ENCODE results near the gene STOML1.

Gene STOML1

DNA sequence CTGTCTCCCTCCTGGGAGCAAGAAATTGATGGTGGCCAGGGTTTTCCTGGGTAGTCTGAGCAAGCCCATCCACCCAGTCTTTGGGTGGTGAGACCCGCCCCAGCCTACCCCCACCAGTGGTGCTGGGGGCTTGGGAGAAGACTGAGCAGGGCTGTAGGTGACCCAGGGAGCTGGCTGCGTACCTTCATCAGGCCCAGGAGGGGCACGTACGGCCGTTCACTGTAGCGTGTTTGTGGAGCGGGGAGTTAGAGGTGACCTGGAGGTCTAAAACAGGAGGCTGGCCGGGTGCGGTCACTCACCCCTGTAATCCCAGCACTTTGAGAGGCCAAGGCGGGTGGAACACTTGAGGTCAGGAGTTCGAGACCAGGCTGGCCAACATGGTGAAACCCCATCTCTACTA lies 54.4 kb downstream of the STOML1 start:
- no peak overlapping the region for H3K9ac ChIP-seq (ENCODE audit: low read depth, low read length, poor library complexity, severe bottlenecking)
- H3K36me3 ChIP-seq (ENCODE audit: insufficient read depth, low read length), result no peaks in the 10 kb centered on the region
- H3K79me2 ChIP-seq (ENCODE audit: insufficient read depth, low read length), result no peaks in the 10 kb centered on the region
- H2AFZ ChIP-seq (ENCODE audit: low read length), result no peak overlapping the region
- no peaks in the 10 kb centered on the region for H4K20me1 ChIP-seq (ENCODE audit: insufficient read depth, low read length, poor library complexity, severe bottlenecking)
- H3K4me1 ChIP-seq (ENCODE audit: insufficient read depth, low read length, poor library complexity, severe bottlenecking), result peaks cover 71% of the 10 kb centered on the region
- H3K4me2 ChIP-seq (ENCODE audit: low read depth, low read length, poor library complexity, severe bottlenecking), result no peak overlapping the region
- TF ChIP-seq, protein P1, sequence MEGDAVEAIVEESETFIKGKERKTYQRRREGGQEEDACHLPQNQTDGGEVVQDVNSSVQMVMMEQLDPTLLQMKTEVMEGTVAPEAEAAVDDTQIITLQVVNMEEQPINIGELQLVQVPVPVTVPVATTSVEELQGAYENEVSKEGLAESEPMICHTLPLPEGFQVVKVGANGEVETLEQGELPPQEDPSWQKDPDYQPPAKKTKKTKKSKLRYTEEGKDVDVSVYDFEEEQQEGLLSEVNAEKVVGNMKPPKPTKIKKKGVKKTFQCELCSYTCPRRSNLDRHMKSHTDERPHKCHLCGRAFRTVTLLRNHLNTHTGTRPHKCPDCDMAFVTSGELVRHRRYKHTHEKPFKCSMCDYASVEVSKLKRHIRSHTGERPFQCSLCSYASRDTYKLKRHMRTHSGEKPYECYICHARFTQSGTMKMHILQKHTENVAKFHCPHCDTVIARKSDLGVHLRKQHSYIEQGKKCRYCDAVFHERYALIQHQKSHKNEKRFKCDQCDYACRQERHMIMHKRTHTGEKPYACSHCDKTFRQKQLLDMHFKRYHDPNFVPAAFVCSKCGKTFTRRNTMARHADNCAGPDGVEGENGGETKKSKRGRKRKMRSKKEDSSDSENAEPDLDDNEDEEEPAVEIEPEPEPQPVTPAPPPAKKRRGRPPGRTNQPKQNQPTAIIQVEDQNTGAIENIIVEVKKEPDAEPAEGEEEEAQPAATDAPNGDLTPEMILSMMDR (conservative IDR thresholded peaks at IDR 0.05; ENCODE audit: low read length), result no peak
- no peak for TF ChIP-seq EZH2phosphoT487 (IDR thresholded peaks at IDR 0.05; ENCODE audit: borderline replicate concordance)
- H3K9me2 ChIP-seq (replicated peaks; ENCODE audit: low read depth, low read length), result no peaks in the 10 kb centered on the region
- no peak overlapping the region for H3K4me3 ChIP-seq (ENCODE audit: low read length, poor library complexity, severe bottlenecking)
- H3F3A ChIP-seq (ENCODE audit: low read depth), result peaks cover 5% of the 10 kb centered on the region; the same call in 1 of the 2 replicates
- no peaks in the 10 kb centered on the region for H3K27me3 ChIP-seq (ENCODE audit: insufficient read depth, low read length, poor library complexity, severe bottlenecking)
- no peaks in the 10 kb centered on the region for H3K9me3 ChIP-seq (ENCODE audit: insufficient read depth, low read depth, low read length)

DNA sequence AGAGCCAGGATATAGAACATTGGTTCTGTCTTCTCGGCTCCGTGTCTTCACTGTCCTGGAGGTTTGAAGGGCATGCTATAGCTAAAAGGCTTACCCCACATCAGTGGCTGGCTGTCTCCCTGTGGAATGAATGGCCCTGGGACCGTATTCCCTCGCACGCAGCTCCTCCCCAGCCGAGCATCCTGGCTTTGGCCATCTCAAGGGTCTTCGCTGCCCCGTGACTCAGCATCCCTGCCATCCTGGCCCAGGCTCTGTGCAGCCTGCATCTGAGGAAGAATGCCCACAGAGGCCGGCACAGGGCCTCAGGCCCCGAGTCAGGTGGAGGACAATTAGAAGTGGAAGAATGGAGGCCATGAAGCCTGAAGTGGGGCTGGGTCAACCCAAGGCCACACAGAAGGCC lies 54.8 kb downstream of the STOML1 start:
- Histone ChIP-seq H3K9me2 (replicated peaks; ENCODE audit: low read depth, low read length) (no peaks in the 10 kb centered on the region), H3K79me2 (ENCODE audit: insufficient read depth, low read length) (no peaks in the 10 kb centered on the region), H3K36me3 (ENCODE audit: insufficient read depth, low read length) (no peaks in the 10 kb centered on the region), H3K9me3 (ENCODE audit: insufficient read depth, low read depth, low read length) (no peaks in the 10 kb centered on the region), H3K27me3 (ENCODE audit: insufficient read depth, low read length, poor library complexity, severe bottlenecking) (no peaks in the 10 kb centered on the region), H3K4me2 (ENCODE audit: low read depth, low read length, poor library complexity, severe bottlenecking) (no peak overlapping the region), H4K20me1 (ENCODE audit: insufficient read depth, low read length, poor library complexity, severe bottlenecking) (no peaks in the 10 kb centered on the region), H3F3A (ENCODE audit: low read depth) (peaks cover 5% of the 10 kb centered on the region; the same call in 1 of the 2 replicates), H3K4me3 (ENCODE audit: low read length, poor library complexity, severe bottlenecking) (no peak overlapping the region), H3K9ac (ENCODE audit: low read depth, low read length, poor library complexity, severe bottlenecking) (no peak overlapping the region), H3K4me1 (ENCODE audit: insufficient read depth, low read length, poor library complexity, severe bottlenecking) (peaks cover 71% of the 10 kb centered on the region), H2AFZ (ENCODE audit: low read length) (no peak overlapping the region)
- TF ChIP-seq, protein P1 (conservative IDR thresholded peaks at IDR 0.05; ENCODE audit: low read length), result no peak
- no peak for TF ChIP-seq EZH2phosphoT487 (IDR thresholded peaks at IDR 0.05; ENCODE audit: borderline replicate concordance)

DNA sequence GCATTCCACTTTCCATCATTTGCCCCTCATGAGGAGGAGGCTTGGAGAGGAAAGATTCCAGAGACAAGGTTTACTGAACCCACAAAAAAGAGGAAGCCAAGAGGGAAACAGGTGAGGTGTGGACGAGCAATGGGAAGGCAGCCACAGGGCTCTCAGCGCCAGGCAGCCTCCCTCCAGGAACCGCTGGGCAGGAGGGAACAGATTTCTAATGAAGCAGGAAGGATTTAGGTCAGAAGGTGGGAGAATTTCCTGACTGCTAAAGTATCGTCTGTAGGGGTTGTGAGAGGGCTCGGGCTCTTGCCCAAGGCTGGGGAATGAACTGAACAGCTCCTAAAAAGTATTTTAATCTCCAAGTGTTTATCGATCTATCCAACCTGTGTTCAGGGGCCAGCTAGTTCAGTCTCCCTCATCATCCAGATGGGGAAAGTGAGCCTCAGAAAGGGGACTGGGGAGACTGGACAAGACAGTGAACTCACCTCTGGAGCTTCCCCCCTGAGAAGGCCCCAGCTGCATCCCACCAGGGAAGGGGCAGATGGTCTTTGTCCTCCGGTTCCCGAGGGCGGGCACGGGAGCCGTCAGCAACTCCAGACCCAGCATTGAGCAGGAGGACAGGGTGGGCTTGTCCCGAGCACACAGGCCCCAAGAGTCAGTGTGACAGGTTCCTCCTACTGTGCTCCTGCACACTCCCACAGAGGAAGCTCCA lies 55.4 kb downstream of the STOML1 start:
- Histone ChIP-seq H3K4me3 (ENCODE audit: low read length, poor library complexity, severe bottlenecking) (no peak overlapping the region), H3F3A (ENCODE audit: low read depth) (peaks cover 5% of the 10 kb centered on the region; the same call in 1 of the 2 replicates)

More for the DNA sequence above, 55.4 kb downstream of the STOML1 start:
- Histone ChIP-seq H3K27me3 (ENCODE audit: insufficient read depth, low read length, poor library complexity, severe bottlenecking) (no peaks in the 10 kb centered on the region), H3K36me3 (ENCODE audit: insufficient read depth, low read length) (no peaks in the 10 kb centered on the region), H2AFZ (ENCODE audit: low read length) (no peak overlapping the region), H3K4me1 (ENCODE audit: insufficient read depth, low read length, poor library complexity, severe bottlenecking) (peaks cover 71% of the 10 kb centered on the region), H3K79me2 (ENCODE audit: insufficient read depth, low read length) (no peaks in the 10 kb centered on the region), H3K4me2 (ENCODE audit: low read depth, low read length, poor library complexity, severe bottlenecking) (peak overlapping the region; percentile 59), H3K9ac (ENCODE audit: low read depth, low read length, poor library complexity, severe bottlenecking) (peak overlapping the region; percentile 44), H4K20me1 (ENCODE audit: insufficient read depth, low read length, poor library complexity, severe bottlenecking) (no peaks in the 10 kb centered on the region), H3K9me2 (replicated peaks; ENCODE audit: low read depth, low read length) (no peaks in the 10 kb centered on the region), H3K9me3 (ENCODE audit: insufficient read depth, low read depth, low read length) (no peaks in the 10 kb centered on the region)
- TF ChIP-seq, protein P1 (conservative IDR thresholded peaks at IDR 0.05; ENCODE audit: low read length), result peak; percentile 7; the same call in 1 of the 2 replicates
- no peak for TF ChIP-seq EZH2phosphoT487 (IDR thresholded peaks at IDR 0.05; ENCODE audit: borderline replicate concordance)
